Activated naive CD4-positive, alpha-beta T cell treated with anti-CD3 and anti-CD28 coated beads, Interleukin-2, amount 50 U/mL, for 24 hours (primary cell): ENCODE data around the gene KIF17.
A peak's percentile ranks its signal among the peaks of the same experiment; 100 is the strongest.

ENCODE experiments used
- H3K27ac Mint-ChIP-seq: one replicate; pipeline ENCODE4 v1.8.0; 2021; ENCODE audit warnings: mild to moderate bottlenecking, mixed read lengths
- H3K27me3 Mint-ChIP-seq: one replicate; pipeline ENCODE4 v1.8.0; 2021; ENCODE audit warnings: mixed read lengths
- H3K36me3 Mint-ChIP-seq: one replicate; pipeline ENCODE4 v1.8.0; 2021; ENCODE audit warnings: mixed read lengths
- H3K4me1 Mint-ChIP-seq: one replicate; pipeline ENCODE4 v1.8.0; 2021; ENCODE audit warnings: mixed read lengths
- H3K4me3 Mint-ChIP-seq: one replicate; pipeline ENCODE4 v1.8.0; 2021; ENCODE audit warnings: mild to moderate bottlenecking, mixed read lengths
- H3K9me3 Mint-ChIP-seq: one replicate; pipeline ENCODE4 v1.8.0; 2021; ENCODE audit warnings: mixed read lengths

KIF17 gene

DNA sequence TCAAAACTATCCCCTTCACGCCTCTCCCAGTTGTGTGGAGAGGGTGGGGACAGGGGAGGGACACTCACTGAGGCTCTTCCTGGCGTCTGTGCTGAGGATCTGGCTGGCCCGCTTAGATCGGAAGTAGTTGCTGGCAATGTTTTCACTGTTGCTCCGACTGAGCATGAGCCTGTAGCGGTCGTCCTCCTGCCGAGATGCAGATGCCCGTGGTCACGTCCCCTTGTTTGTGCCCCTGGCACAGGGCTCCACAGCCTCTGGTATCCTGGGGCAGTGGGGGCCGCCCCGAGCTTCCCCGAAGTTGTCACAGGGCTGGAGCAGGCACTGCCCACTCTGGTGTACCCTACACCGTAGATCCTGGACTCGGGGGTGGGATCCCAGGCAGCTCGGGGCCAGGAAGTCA, 51.7 kb downstream of the KIF17 start:
- H3K4me3 Mint-ChIP-seq: no peak overlapping the region
- peaks cover 11% of the 10 kb centered on the region for H3K4me1 Mint-ChIP-seq
- no peak overlapping the region for H3K27ac Mint-ChIP-seq
- no peaks in the 10 kb centered on the region for H3K27me3 Mint-ChIP-seq
- peaks cover under 1% of the 10 kb centered on the region for H3K36me3 Mint-ChIP-seq
- H3K9me3 Mint-ChIP-seq: no peaks in the 10 kb centered on the region

- Mint-ChIP-seq H3K27ac (no peak overlapping the region), H3K4me3 (no peak overlapping the region)
These were observed 52.1 kb downstream of the KIF17 start for GRCh38 chr1:20665726-20666125.

DNA sequence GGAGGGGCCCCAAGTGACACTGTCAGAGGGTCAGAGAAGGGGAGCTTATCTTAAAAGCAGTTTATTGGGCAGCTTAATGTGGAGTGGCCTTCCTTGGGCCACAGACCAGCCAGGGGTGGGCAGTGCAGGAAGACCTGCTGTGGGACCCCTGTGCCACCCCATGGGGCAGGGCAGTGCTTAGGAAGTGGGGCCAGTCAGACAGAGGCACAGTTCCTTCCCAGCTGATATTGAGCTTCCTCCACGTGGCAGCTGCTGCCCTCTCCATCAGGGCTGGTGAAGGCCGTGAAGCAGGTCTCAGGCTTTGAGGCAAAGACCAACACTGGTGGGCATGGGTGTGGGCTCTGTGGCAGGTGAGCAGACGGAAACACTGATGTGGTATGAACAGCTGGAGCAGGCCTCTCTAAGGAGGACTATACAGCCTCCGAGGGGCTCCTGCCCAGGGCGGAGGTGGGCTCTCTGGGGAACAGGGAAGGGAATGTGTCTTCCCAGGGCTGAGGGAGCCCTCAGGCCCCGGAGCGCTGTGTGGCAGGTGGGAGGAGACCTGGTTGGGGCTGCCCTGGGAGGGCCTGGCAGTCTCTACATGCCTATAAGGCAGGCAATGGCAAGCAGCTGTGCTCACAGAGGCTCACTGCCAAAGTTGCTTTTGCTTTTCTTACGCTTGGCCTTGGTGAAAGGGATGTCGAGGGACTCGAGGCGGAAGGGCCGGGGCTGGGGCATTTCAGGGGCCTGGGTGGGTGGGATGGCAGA, 53.7 kb downstream of the KIF17 start:
- H3K9me3 Mint-ChIP-seq: no peaks in the 10 kb centered on the region
- peaks cover 3% of the 10 kb centered on the region for H3K36me3 Mint-ChIP-seq
- no peak overlapping the region for H3K27ac Mint-ChIP-seq
- no peak overlapping the region for H3K4me3 Mint-ChIP-seq
- H3K27me3 Mint-ChIP-seq: no peaks in the 10 kb centered on the region
- H3K4me1 Mint-ChIP-seq: peaks cover 28% of the 10 kb centered on the region

More at GRCh38 chr1:20665726-20666125, 52.1 kb downstream of the KIF17 start:
- peaks cover 12% of the 10 kb centered on the region for H3K4me1 Mint-ChIP-seq
- peaks cover 2% of the 10 kb centered on the region for H3K36me3 Mint-ChIP-seq
- no peaks in the 10 kb centered on the region for H3K27me3 Mint-ChIP-seq
- no peaks in the 10 kb centered on the region for H3K9me3 Mint-ChIP-seq

GRCh38 chr1:20663365-20663764, 54.4 kb downstream of the KIF17 start:
- Mint-ChIP-seq H3K27me3 (no peaks in the 10 kb centered on the region), H3K4me3 (no peak overlapping the region), H3K4me1 (peaks cover 35% of the 10 kb centered on the region), H3K9me3 (no peaks in the 10 kb centered on the region), H3K27ac (peak overlapping the region; percentile 55), H3K36me3 (peaks cover 3% of the 10 kb centered on the region)

DNA sequence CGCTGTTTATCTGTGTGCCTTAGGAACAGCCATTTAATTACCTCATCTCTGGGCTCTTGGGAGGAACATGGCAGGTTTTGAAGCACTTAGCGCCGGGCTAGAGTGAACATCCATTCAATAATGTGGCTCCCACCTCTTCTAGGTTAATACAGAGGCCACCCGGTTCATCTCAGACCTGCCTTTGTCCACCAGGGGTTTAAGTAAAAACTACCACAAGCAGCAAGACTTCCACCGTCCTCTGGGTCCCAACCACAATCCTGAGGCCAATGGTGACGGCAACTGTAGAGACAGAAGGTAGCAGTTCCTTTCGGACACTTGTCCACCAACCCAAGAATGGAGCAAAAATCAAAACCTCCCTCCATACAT, 55.7 kb downstream of the KIF17 start:
- peak overlapping the region; percentile 98 for H3K27ac Mint-ChIP-seq
- H3K36me3 Mint-ChIP-seq: peaks cover 3% of the 10 kb centered on the region
- H3K4me1 Mint-ChIP-seq: peaks cover 38% of the 10 kb centered on the region
- H3K9me3 Mint-ChIP-seq: no peaks in the 10 kb centered on the region
- no peaks in the 10 kb centered on the region for H3K27me3 Mint-ChIP-seq
- peak overlapping the region; percentile 96 for H3K4me3 Mint-ChIP-seq

- H3K4me1 Mint-ChIP-seq: peaks cover 44% of the 10 kb centered on the region
- H3K9me3 Mint-ChIP-seq: no peaks in the 10 kb centered on the region
- no peaks in the 10 kb centered on the region for H3K27me3 Mint-ChIP-seq
- H3K36me3 Mint-ChIP-seq: peaks cover 3% of the 10 kb centered on the region
- H3K27ac Mint-ChIP-seq: peak within 1 kb of the TSS; percentile 98
- H3K4me3 Mint-ChIP-seq: peak within 1 kb of the TSS; percentile 96
These were observed 56.3 kb downstream of the KIF17 start, which contains the start of gene DDOST for GRCh38 chr1:20661207-20662109. DDOST (minus strand) TSS chr1:20661369; CDS start chr1:20661350, 19 bp downstream.

- Mint-ChIP-seq H3K27ac (peak overlapping the region; percentile 98), H3K4me1 (peaks cover 46% of the 10 kb centered on the region), H3K4me3 (peak overlapping the region; percentile 96), H3K36me3 (peaks cover 3% of the 10 kb centered on the region), H3K9me3 (no peaks in the 10 kb centered on the region), H3K27me3 (no peaks in the 10 kb centered on the region)
These were observed 57.0 kb downstream of the KIF17 start for GRCh38 chr1:20660847-20661206.

DNA sequence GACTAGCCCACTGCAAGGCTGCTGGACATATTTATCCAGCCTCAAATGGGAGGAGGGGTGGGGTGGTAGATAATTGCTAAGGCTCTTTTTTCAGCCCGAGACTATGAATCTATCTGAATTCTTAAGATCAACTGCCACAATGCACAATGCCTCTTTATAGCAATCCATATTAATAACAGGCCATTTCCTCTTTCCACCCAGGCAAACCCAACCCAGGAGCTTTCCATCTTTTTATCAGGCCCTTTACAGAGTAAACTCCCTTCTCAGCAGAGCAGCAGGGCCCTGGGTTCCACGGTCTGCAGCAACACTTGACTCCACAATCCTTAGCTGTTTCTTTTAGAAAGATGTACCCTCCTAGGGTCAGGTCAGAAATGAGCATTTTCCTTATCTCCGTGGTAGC, 57.4 kb downstream of the KIF17 start:
- Mint-ChIP-seq H3K27ac (peak overlapping the region; percentile 98), H3K27me3 (no peaks in the 10 kb centered on the region), H3K4me1 (peaks cover 46% of the 10 kb centered on the region), H3K36me3 (peaks cover 3% of the 10 kb centered on the region), H3K9me3 (no peaks in the 10 kb centered on the region), H3K4me3 (peak overlapping the region; percentile 96)

GRCh38 chr1:20658166-20658915, 59.5 kb downstream of the KIF17 start:
- Mint-ChIP-seq H3K4me3 (peak overlapping the region; percentile 96), H3K27ac (peak overlapping the region; percentile 80)

GRCh38 chr1:20657024-20657423, 60.8 kb downstream of the KIF17 start:
- Mint-ChIP-seq H3K27me3 (no peaks in the 10 kb centered on the region), H3K4me1 (peaks cover 37% of the 10 kb centered on the region), H3K36me3 (peaks cover 8% of the 10 kb centered on the region), H3K4me3 (no peak overlapping the region), H3K9me3 (no peaks in the 10 kb centered on the region), H3K27ac (peak overlapping the region; percentile 86)

More at GRCh38 chr1:20658166-20658915, 59.5 kb downstream of the KIF17 start:
- no peaks in the 10 kb centered on the region for H3K27me3 Mint-ChIP-seq
- H3K4me1 Mint-ChIP-seq: peaks cover 46% of the 10 kb centered on the region
- H3K9me3 Mint-ChIP-seq: no peaks in the 10 kb centered on the region
- peaks cover 5% of the 10 kb centered on the region for H3K36me3 Mint-ChIP-seq

DNA sequence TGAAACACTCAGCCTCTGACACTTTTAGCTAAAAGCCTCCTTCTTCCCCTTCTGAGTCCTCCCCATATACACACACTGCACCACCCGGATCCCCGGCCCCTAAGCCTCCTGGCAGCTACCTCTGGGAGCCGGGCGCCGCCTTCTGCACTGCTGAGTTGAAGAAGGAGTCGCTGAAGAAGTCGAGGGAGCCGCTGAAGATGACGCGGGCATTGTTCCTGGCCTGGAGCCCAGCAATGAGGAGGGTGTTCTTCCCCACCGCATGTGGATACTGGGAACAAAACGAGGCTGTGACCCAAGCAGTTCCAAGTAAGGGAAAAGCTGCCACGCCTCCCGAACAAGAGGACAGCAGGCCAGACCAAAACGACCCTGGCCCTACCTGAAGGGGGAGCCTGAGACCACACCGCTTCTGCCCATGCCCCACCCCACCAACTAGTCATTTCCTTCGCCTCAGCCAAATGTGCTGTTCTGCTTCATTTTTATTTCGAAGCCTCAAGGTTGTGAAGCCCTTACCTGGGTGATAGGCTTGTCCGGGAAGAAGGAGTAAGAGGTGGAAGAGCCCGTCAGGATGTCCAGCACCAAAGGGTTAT, 63.6 kb downstream of the KIF17 start:
- Mint-ChIP-seq H3K27me3 (no peaks in the 10 kb centered on the region), H3K36me3 (peaks cover 7% of the 10 kb centered on the region), H3K4me1 (peaks cover 19% of the 10 kb centered on the region), H3K9me3 (no peaks in the 10 kb centered on the region), H3K4me3 (no peak overlapping the region), H3K27ac (no peak overlapping the region)

- Mint-ChIP-seq H3K4me1 (peaks cover 9% of the 10 kb centered on the region), H3K9me3 (no peaks in the 10 kb centered on the region), H3K27ac (no peak overlapping the region), H3K27me3 (no peaks in the 10 kb centered on the region), H3K36me3 (peaks cover 7% of the 10 kb centered on the region), H3K4me3 (no peak overlapping the region)
These were observed 65.5 kb downstream of the KIF17 start for GRCh38 chr1:20652300-20652699.

- H3K27ac Mint-ChIP-seq: peak overlapping the region; percentile 77
- H3K4me3 Mint-ChIP-seq: no peak overlapping the region
- no peaks in the 10 kb centered on the region for H3K27me3 Mint-ChIP-seq
- no peaks in the 10 kb centered on the region for H3K9me3 Mint-ChIP-seq
- peaks cover 5% of the 10 kb centered on the region for H3K36me3 Mint-ChIP-seq
- no peaks in the 10 kb centered on the region for H3K4me1 Mint-ChIP-seq
These were observed 68.9 kb downstream of the KIF17 start for GRCh38 chr1:20648946-20649345.

- no peak overlapping the region for H3K4me3 Mint-ChIP-seq
- no peak overlapping the region for H3K27ac Mint-ChIP-seq
- no peaks in the 10 kb centered on the region for H3K27me3 Mint-ChIP-seq
- H3K9me3 Mint-ChIP-seq: no peaks in the 10 kb centered on the region
- no peaks in the 10 kb centered on the region for H3K4me1 Mint-ChIP-seq
- peaks cover 5% of the 10 kb centered on the region for H3K36me3 Mint-ChIP-seq
These were observed 69.4 kb downstream of the KIF17 start for GRCh38 chr1:20648438-20648837.

DNA sequence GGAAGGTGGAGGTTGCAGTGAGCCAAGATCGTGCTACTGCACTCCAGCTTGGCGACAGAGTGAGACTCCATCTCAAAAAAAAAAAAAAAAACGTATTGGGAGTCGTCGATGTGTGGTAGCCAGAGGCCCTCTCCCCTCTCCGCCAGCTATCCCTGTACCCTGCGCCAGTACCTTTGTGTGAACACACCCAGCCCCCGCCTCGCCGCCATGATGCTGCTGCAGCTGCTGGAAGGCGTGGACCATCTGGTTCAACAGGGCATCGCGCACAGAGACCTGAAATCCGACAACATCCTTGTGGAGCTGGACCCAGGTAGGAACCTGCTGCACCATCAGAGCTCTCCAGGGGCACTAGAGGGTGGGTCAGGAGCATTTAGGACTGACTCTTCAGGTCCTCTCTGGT, 72.4 kb downstream of the KIF17 start:
- peaks cover 2% of the 10 kb centered on the region for H3K36me3 Mint-ChIP-seq
- no peak overlapping the region for H3K27ac Mint-ChIP-seq
- no peaks in the 10 kb centered on the region for H3K27me3 Mint-ChIP-seq
- H3K4me3 Mint-ChIP-seq: no peak overlapping the region
- H3K4me1 Mint-ChIP-seq: peaks cover under 1% of the 10 kb centered on the region
- no peaks in the 10 kb centered on the region for H3K9me3 Mint-ChIP-seq
